ENCODE measurements around the gene FGD2.

GRCh38 chr6:37013516-37014491 lies 8.3 kb downstream of the FGD2 start:
- TF ChIP-seq CTCF (conservative IDR thresholded peaks at IDR 0.05; ENCODE audit: low read depth in 2 of 2) (peak in 1 of 2 experiments; percentile 36; a peak in 2 of 4 replicates), POLR2AphosphoS5 (IDR thresholded peaks at IDR 0.05; ENCODE audit: low read depth) (no peak), NANOG (IDR thresholded peaks at IDR 0.05; ENCODE audit: borderline replicate concordance) (no peak), EZH2 (IDR thresholded peaks at IDR 0.05; ENCODE audit: low read depth, unreplicated experiment) (no peak), EZH2phosphoT487 (IDR thresholded peaks at IDR 0.05; ENCODE audit: unreplicated experiment) (no peak)
